Spleen (tissue), 7 donors: ENCODE measurements around the gene PAX7.

Experiments used
- POLR2A ChIP-seq, 3 donors: fragments of 450-650 bp; IDR thresholded peaks; one replicate each; pipeline ENCODE4 v1.5.1; 2017; ENCODE audit warnings: antibody characterized with exemption in 3 of 3, mild to moderate bottlenecking in 1 of 3
- POLR2AphosphoS5 ChIP-seq, 3 donors: sonication (generic); formaldehyde crosslinking; IDR thresholded peaks; one replicate each; pipeline ENCODE4 v1.5.1; 2017; ENCODE audit warnings: antibody characterized with exemption in 3 of 3
- TF ChIP-seq, protein P1 (sequence below), 11 experiments: fragments of 200-600 bp in 7 of 11; fragments of 450-650 bp in 4 of 11; sonication (generic) in 4 of 11; IDR thresholded peaks in 8 of 11; conservative IDR thresholded peaks in 3 of 11; 1 replicate in 7 of 11; 2 replicates in 4 of 11; pipeline versions ENCODE4 v1.4.0 to v1.8.0; 2016 to 2021; ENCODE audit warnings: antibody characterized with exemption in 11 of 11, inconsistent platforms in 4 of 11, mild to moderate bottlenecking in 1 of 11
- donor health status: DM: no; HTN: no; CAD: no; lungs with moderate emphysema.
- donor health status: DM: no; HTN: no; CAD: no.
- donor health status: DM: no; HTN: no; CAD: no.

DNA sequence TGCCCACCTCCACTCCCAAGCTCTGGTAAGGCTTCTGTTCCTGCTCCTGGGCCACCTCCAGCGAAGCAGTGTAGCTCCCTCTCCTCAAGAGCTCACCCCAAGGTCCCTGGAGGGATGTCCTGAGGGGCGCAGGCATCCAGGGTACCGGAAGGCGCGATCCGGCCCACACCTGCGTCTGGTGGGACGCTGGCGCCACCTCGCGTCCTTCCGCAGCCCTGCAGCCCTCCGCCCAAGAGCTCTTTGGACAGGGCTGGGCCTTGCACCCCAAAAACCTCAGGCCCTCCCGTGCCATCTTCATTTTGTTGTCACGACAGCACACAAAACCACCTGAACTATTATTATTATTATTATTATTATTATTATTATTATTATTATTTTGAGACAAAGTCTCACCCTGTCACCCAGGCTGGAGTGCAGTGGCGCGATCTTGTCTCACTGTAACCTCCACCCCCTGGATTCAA lies 49.2 kb upstream of the PAX7 start:
- TF ChIP-seq POLR2A (IDR thresholded peaks at IDR 0.05) (no peak), POLR2AphosphoS5 (IDR thresholded peaks at IDR 0.05) (no peak)
- TF ChIP-seq, protein P1, sequence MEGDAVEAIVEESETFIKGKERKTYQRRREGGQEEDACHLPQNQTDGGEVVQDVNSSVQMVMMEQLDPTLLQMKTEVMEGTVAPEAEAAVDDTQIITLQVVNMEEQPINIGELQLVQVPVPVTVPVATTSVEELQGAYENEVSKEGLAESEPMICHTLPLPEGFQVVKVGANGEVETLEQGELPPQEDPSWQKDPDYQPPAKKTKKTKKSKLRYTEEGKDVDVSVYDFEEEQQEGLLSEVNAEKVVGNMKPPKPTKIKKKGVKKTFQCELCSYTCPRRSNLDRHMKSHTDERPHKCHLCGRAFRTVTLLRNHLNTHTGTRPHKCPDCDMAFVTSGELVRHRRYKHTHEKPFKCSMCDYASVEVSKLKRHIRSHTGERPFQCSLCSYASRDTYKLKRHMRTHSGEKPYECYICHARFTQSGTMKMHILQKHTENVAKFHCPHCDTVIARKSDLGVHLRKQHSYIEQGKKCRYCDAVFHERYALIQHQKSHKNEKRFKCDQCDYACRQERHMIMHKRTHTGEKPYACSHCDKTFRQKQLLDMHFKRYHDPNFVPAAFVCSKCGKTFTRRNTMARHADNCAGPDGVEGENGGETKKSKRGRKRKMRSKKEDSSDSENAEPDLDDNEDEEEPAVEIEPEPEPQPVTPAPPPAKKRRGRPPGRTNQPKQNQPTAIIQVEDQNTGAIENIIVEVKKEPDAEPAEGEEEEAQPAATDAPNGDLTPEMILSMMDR (IDR thresholded peaks at IDR 0.05 in 8 of 11, conservative IDR thresholded peaks at IDR 0.05 in 3 of 11), result peak; percentile 6 to 80 (median 50)
